Esophagus (tissue), 2 donors: ENCODE measurements around the gene RABIF. TPM values are rescaled to one million over a fixed set of nuclear protein-coding genes. Genes with fewer than 3 reads are reported as not detected.
"Not testable (repeated sequence)": the region's sequence is repeated elsewhere in the genome, so short reads cannot be mapped to it uniquely, and the experiment has no call there.

Source experiments
- H3K27ac ChIP-seq, 2 donors: one replicate each; pipeline ENCODE4 v1.5.1; 2013; ENCODE audit warnings: low read depth in 2 of 2, mild to moderate bottlenecking in 2 of 2, inconsistent platforms in 1 of 2, low read length in 1 of 2, moderate library complexity in 1 of 2
- H3K27me3 ChIP-seq, 2 donors: one replicate each; pipeline ENCODE4 v1.6.1; 2013; ENCODE audit warnings: low read length in 2 of 2, control low read depth in 1 of 2, mild to moderate bottlenecking in 1 of 2; ENCODE audit not compliant: insufficient read depth in 2 of 2, control insufficient read depth in 1 of 2
- H3K36me3 ChIP-seq, 2 donors: one replicate each; pipeline ENCODE4 v1.6.1; 2013; ENCODE audit warnings: low read length in 1 of 2; ENCODE audit not compliant: control insufficient read depth in 2 of 2, insufficient read depth in 2 of 2
- H3K4me1 ChIP-seq, 2 donors: one replicate each; pipeline ENCODE4 v1.6.1; 2013; ENCODE audit warnings: low read length in 1 of 2; ENCODE audit not compliant: control insufficient read depth in 2 of 2, insufficient read depth in 2 of 2
- H3K4me3 ChIP-seq, 2 donors: one replicate each; pipeline ENCODE4 v1.5.1; 2013; ENCODE audit warnings: low read length in 2 of 2, mild to moderate bottlenecking in 2 of 2, low read depth in 1 of 2, moderate library complexity in 1 of 2
- H3K9me3 ChIP-seq, 2 donors: one replicate each; pipeline ENCODE4 v1.6.1; 2013; ENCODE audit warnings: mild to moderate bottlenecking in 2 of 2, low read depth in 1 of 2, low read length in 1 of 2, moderate library complexity in 1 of 2; ENCODE audit not compliant: control insufficient read depth in 2 of 2, insufficient read depth in 1 of 2
- WGBS, 2 donors: extraction: QIAGEN DNeasy Blood & Tissue Kit; methylation state at CpG; one replicate each; pipeline ENCODE4 v1.1.7; 2013; 5-methylcytosine and 5-hydroxymethylcytosine counted together
- polyA plus RNA-seq, 2 donors: library from polyadenylated mRNA; stranded (reverse); fragments of 200-250 nt; gene quantifications; one replicate each; pipeline ENCODE4 v1.2.3, GENCODE V29; 2013
- donor health status: healthy with polysubstance abuse.
- donor health status: Bipolar disorder and iron deficiency.

Gene RABIF
- polyA plus RNA-seq, 2 donors = 8.1 to 11.0 TPM

GRCh38 chr1:202915146-202915545 lies 26.2 kb upstream of the RABIF start:
- Histone ChIP-seq H3K9me3 (no peaks in the 10 kb centered on the region), H3K27me3 (no peaks in the 10 kb centered on the region), H3K4me3 (no peak overlapping the region), H3K4me1 (no peaks in the 10 kb centered on the region), H3K27ac (no peak overlapping the region), H3K36me3 (peaks cover 0 to 8% of the 10 kb centered on the region in 2 donors)

- WGBS, 2 donors = 68 to 76% methylated on average over 4 of the region's 4 CpGs
- H3K9me3 ChIP-seq, H3K4me3 ChIP-seq, H3K4me1 ChIP-seq, H3K36me3 ChIP-seq, H3K27me3 ChIP-seq: not testable (repeated sequence)
- H3K27ac ChIP-seq = peak overlapping the region in 1 of 2 donors; percentile 81
Measured at GRCh38 chr1:202912476-202912875, 23.5 kb upstream of the RABIF start.

GRCh38 chr1:202909494-202909893 lies 20.5 kb upstream of the RABIF start:
- H3K4me1 ChIP-seq = no peaks in the 10 kb centered on the region
- H3K9me3 ChIP-seq = no peaks in the 10 kb centered on the region
- H3K27me3 ChIP-seq = no peaks in the 10 kb centered on the region
- no peak overlapping the region for H3K27ac ChIP-seq
- H3K36me3 ChIP-seq = peaks cover 0 to 6% of the 10 kb centered on the region in 2 donors
- 86 to 88% methylated on average over 1 of the region's 1 CpG for WGBS, 2 donors
- H3K4me3 ChIP-seq = no peak overlapping the region

- no peaks in the 10 kb centered on the region for H3K9me3 ChIP-seq
- H3K27me3 ChIP-seq = no peaks in the 10 kb centered on the region
- H3K4me3 ChIP-seq = no peak overlapping the region
- 96 to 97% methylated on average over 6 of the region's 6 CpGs for WGBS, 2 donors
- H3K36me3 ChIP-seq = peaks cover 0 to 6% of the 10 kb centered on the region in 2 donors
- H3K4me1 ChIP-seq = no peaks in the 10 kb centered on the region
- no peak overlapping the region for H3K27ac ChIP-seq
Measured at GRCh38 chr1:202908998-202909397, 20.0 kb upstream of the RABIF start.

- Histone ChIP-seq H3K27me3 (no peaks in the 10 kb centered on the region), H3K27ac (no peak overlapping the region), H3K4me1 (no peaks in the 10 kb centered on the region), H3K4me3 (no peak overlapping the region), H3K36me3 (no peaks in the 10 kb centered on the region), H3K9me3 (no peaks in the 10 kb centered on the region)
- 68 to 81% methylated on average over 4 of the region's 4 CpGs for WGBS, 2 donors
Measured at GRCh38 chr1:202905331-202905730, 16.4 kb upstream of the RABIF start.

GRCh38 chr1:202903808-202904207 lies 14.9 kb upstream of the RABIF start:
- 91 to 96% methylated on average over 5 of the region's 5 CpGs for WGBS, 2 donors
- H3K9me3 ChIP-seq = not testable (repeated sequence)

GRCh38 chr1:202901555-202901954 lies 12.6 kb upstream of the RABIF start:
- 93 to 94% methylated on average over 4 of the region's 4 CpGs for WGBS, 2 donors
- Histone ChIP-seq H3K4me1 (no peaks in the 10 kb centered on the region), H3K27me3 (no peaks in the 10 kb centered on the region), H3K27ac (no peak overlapping the region), H3K9me3 (no peaks in the 10 kb centered on the region), H3K36me3 (no peaks in the 10 kb centered on the region), H3K4me3 (no peak overlapping the region)

More at GRCh38 chr1:202903808-202904207, 14.9 kb upstream of the RABIF start:
- not testable (repeated sequence) for H3K36me3 ChIP-seq, H3K4me1 ChIP-seq, H3K4me3 ChIP-seq, H3K27ac ChIP-seq, H3K27me3 ChIP-seq

- Histone ChIP-seq H3K4me3 (no peak overlapping the region), H3K9me3 (no peaks in the 10 kb centered on the region), H3K27me3 (no peaks in the 10 kb centered on the region), H3K4me1 (no peaks in the 10 kb centered on the region), H3K27ac (no peak overlapping the region), H3K36me3 (peaks cover 3 to 9% of the 10 kb centered on the region in 2 donors)
- 76 to 86% methylated on average over 7 of the region's 7 CpGs for WGBS, 2 donors
Measured at GRCh38 chr1:202892501-202892900, 3.6 kb upstream of the RABIF start.

- Histone ChIP-seq H3K27me3 (no peaks in the 10 kb centered on the region), H3K4me1 (no peaks in the 10 kb centered on the region), H3K9me3 (no peaks in the 10 kb centered on the region), H3K27ac (no peak overlapping the region), H3K36me3 (peaks cover 3 to 6% of the 10 kb centered on the region in 2 donors), H3K4me3 (no peak overlapping the region)
- WGBS, 2 donors = 73 to 76% methylated on average over 4 of the region's 4 CpGs
Measured at GRCh38 chr1:202890392-202890791, 1.4 kb upstream of the RABIF start.

GRCh38 chr1:202888221-202888530 lies 773 bp downstream of the RABIF start:
- H3K27me3 ChIP-seq = no peaks in the 10 kb centered on the region
- H3K36me3 ChIP-seq = no peaks in the 10 kb centered on the region
- no peaks in the 10 kb centered on the region for H3K9me3 ChIP-seq
- WGBS, 2 donors = 1 to 2% methylated on average over 10 of the region's 10 CpGs
- H3K4me3 ChIP-seq = peak overlapping the region; percentile 72 to 93
- H3K4me1 ChIP-seq = no peaks in the 10 kb centered on the region
- H3K27ac ChIP-seq = peak overlapping the region; percentile 98 to 100
